ENCODE measurements around the gene PTPRA.

The PTPRA gene

DNA sequence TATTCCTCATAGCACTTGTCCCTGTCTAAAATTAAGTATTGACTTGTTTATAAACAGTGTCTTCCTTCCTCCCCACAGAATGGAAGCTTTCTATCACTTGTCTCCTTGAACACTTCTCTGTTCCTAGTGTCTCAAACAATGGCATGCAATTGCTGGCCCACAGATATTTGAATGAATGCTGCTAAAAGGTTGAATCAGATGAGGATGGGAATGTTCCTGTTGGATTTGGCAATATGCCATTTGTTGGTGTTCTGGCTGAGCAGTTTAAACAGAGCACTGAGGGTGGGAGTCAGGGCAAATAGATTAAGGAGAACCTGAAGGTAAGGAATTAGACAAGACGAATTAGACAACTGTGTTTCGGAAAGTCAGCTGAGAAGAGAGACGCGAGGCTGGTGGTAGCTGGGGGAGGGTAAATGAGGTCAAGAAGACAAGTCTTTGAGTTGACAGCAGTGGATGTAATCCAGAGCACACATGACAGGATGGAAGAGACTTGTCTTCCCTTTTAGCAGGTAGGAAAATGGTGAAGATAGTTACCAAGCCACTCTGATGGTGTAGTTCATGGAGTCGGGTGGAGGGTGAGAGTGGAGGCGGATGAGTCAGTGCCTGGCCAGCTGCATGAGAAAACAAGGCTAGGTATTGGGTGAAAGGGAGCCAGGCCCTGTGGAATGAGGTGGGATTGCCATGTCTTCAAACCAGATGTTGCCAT is 111.8 kb downstream of the PTPRA start:
- no peak for DNase-seq (ENCODE audit: extremely low spot score)
- ChIA-PET POLR2A (no interaction called here), CTCF (interaction anchor here (0.8 to 2.6 kb wide), 3 partner anchors 16 to 40 kb away, joined by 3 to 8 read pairs (median 3); no protein-coding TSS in a partner anchor)
- TF ChIP-seq, protein P1, sequence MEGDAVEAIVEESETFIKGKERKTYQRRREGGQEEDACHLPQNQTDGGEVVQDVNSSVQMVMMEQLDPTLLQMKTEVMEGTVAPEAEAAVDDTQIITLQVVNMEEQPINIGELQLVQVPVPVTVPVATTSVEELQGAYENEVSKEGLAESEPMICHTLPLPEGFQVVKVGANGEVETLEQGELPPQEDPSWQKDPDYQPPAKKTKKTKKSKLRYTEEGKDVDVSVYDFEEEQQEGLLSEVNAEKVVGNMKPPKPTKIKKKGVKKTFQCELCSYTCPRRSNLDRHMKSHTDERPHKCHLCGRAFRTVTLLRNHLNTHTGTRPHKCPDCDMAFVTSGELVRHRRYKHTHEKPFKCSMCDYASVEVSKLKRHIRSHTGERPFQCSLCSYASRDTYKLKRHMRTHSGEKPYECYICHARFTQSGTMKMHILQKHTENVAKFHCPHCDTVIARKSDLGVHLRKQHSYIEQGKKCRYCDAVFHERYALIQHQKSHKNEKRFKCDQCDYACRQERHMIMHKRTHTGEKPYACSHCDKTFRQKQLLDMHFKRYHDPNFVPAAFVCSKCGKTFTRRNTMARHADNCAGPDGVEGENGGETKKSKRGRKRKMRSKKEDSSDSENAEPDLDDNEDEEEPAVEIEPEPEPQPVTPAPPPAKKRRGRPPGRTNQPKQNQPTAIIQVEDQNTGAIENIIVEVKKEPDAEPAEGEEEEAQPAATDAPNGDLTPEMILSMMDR (IDR thresholded peaks at IDR 0.05; ENCODE audit: control extremely low read depth, extremely low read depth, low read depth, missing control alignments): no peak

DNA sequence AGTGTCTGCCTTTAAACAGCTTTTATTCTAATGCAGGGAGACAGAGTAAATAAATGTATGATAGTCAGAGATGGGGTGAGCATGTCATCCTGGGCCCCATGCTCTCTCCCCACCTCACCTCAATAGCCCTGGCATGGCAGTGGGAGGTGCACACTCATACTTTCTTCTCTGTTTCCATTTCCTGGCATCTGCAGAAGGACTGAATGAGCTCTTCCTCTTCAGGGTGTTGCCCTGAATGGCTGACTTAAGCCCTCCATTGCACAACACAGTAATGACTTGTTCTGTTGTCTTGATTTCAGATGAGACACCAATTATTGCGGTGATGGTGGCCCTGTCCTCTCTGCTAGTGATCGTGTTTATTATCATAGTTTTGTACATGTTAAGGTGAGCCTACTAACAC is 113.2 kb downstream of the PTPRA start:
- POLR2A ChIA-PET: interaction anchor here (0.6 kb wide), 1 partner anchor 476 kb away, joined by 6 read pairs; no protein-coding TSS in a partner anchor
- DNase-seq (ENCODE audit: extremely low spot score): no peak
- TF ChIP-seq, protein P1 (IDR thresholded peaks at IDR 0.05; ENCODE audit: control extremely low read depth, extremely low read depth, low read depth, missing control alignments): no peak
- CTCF ChIA-PET: interaction anchor here (1.2 kb wide), 1 partner anchor 9 kb away, joined by 5 read pairs; no protein-coding TSS in a partner anchor

DNA sequence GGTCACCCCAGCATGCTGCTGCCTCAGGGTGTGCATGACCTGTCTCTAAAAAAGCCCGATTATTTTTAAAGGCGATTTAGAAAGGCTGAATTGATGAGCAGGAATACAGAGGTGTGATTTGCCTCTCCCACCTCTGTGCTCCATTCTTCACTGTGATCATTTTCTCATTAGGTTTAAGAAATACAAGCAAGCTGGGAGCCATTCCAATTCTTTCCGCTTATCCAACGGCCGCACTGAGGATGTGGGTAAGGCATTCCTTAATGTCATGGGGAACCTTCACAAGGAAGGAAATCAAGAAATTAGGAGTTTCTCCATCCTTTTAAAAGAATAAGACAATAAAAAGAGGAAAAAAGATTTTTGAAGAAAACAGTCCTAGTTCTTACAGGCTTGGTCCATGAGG is 114.6 kb downstream of the PTPRA start:
- POLR2A ChIA-PET: interaction anchor here (0.5 kb wide), 1 partner anchor 232 kb away, joined by 6 read pairs; no protein-coding TSS in a partner anchor
- CTCF ChIA-PET: interaction anchor here (0.9 to 1.3 kb wide), 2 partner anchors 9 to 149 kb away, joined by 3 read pairs; no protein-coding TSS in a partner anchor
- no peak for DNase-seq (ENCODE audit: extremely low spot score)
- TF ChIP-seq, protein P1 (IDR thresholded peaks at IDR 0.05; ENCODE audit: control extremely low read depth, extremely low read depth, low read depth, missing control alignments): no peak

DNA sequence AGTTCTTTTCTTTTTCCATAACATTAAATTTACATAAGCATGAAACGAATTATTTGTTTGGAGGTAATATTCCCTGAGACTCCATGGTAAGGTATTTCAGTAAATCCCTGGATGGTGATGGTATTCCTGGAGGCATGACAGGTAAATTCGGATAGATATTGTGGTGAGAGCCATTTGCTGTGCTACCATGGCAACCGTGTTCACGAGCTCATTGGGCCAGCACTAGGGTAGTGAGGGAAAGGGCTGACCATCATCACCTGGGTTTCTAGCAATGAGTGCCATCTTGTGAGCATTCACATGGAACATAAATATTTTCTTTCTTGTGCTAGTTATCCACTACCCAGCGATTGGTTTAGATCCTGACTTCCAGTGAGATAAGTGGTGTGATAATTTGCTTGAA is 118.3 kb downstream of the PTPRA start:
- TF ChIP-seq, protein P1 (IDR thresholded peaks at IDR 0.05; ENCODE audit: control extremely low read depth, extremely low read depth, low read depth, missing control alignments): no peak
- no peak for DNase-seq (ENCODE audit: extremely low spot score)
- ChIA-PET POLR2A (no interaction called here), CTCF (no interaction called here)

DNA sequence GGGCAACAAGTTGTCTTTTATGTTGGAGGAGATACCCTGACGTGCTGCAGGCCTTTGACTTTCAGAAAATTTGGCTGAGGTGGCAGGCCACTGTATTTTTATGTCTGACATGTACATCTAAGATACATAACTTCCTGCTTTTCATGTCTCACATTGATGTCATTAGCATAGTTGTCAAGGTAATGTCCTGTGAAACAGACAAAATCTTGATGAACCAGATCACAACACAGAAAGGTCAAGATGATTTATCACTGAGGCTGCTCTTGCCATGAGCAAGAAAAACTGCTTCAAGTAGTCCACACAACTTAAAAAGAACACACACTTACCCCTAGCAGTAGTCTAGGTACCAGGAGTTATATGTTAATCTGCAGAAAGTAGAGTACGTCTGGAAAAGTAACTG is 120.0 kb downstream of the PTPRA start:
- ChIA-PET POLR2A (no interaction called here), CTCF (interaction anchor here (1.1 kb wide), 1 partner anchor 8 kb away, joined by 4 read pairs; no protein-coding TSS in a partner anchor)
- TF ChIP-seq, protein P1 (IDR thresholded peaks at IDR 0.05; ENCODE audit: control extremely low read depth, extremely low read depth, low read depth, missing control alignments): no peak
- DNase-seq (ENCODE audit: extremely low spot score): no peak

DNA sequence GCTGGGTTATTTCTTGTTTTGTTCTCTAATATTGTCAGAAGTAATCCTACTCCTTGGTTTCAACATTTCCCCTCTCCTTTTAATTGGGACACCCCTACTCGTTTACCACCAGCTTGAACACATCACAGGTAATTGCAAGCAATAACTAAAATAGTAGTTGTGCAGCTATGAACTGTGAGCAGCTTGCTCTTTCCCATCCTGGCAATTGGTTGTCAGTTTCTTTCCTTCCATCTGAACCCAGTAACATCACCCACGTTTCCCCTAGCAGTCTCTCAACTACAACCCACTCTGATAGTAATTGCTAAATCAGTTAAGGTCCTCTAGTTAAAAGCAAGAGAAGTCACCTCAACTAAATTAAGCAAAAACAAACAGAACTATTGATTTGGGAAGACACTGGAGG is 122.5 kb downstream of the PTPRA start:
- TF ChIP-seq, protein P1 (IDR thresholded peaks at IDR 0.05; ENCODE audit: control extremely low read depth, extremely low read depth, low read depth, missing control alignments): no peak
- CTCF ChIA-PET: interaction anchor here (0.9 to 2.1 kb wide), 4 partner anchors 10 to 54 kb away, joined by 3 to 5 read pairs (median 3); no protein-coding TSS in a partner anchor
- no peak for DNase-seq (ENCODE audit: extremely low spot score)
- POLR2A ChIA-PET: no interaction called here
